HepG2 (cell line): ENCODE measurements around the gene SEMA3F. TPM values are rescaled to one million over a fixed set of nuclear protein-coding genes. Genes with fewer than 3 reads are reported as not detected.

Source experiments
- CEBPG ChIP-seq: IDR thresholded peaks from 2 replicates; pipeline ENCODE4 v1.6.1; 2016
- FIP1L1 ChIP-seq: fragments of 200-400 bp; formaldehyde crosslinking; IDR thresholded peaks from 2 replicates; pipeline ENCODE4 v1.6.1; 2018; ENCODE audit warnings: low read depth, mild to moderate bottlenecking, low read length, moderate library complexity, borderline replicate concordance; ENCODE audit not compliant: insufficient read depth
- HES4 ChIP-seq: sonication (generic); formaldehyde crosslinking; IDR thresholded peaks from 2 replicates; pipeline ENCODE4 v1.9.0; 2021; ENCODE audit warnings: mild to moderate bottlenecking, missing genetic modification reagents, borderline replicate concordance
- HNRNPL ChIP-seq: fragments of 200-400 bp; formaldehyde crosslinking; IDR thresholded peaks from 2 replicates; pipeline ENCODE4 v1.6.1; 2017; ENCODE audit warnings: mild to moderate bottlenecking, low read depth, low read length
- MAFK ChIP-seq, 2 experiments: IDR thresholded peaks in 1 of 2; conservative IDR thresholded peaks in 1 of 2; 2 replicates each; pipeline ENCODE4 v1.6.1; 2011; ENCODE audit warnings: improper control_type of control experiment in 2 of 2, low read length in 2 of 2
- MZF1 ChIP-seq: sonication (generic); formaldehyde crosslinking; IDR thresholded peaks from 2 replicates; pipeline ENCODE4 v1.8.1; 2023; ENCODE audit warnings: mild to moderate bottlenecking, missing genetic modification reagents, borderline replicate concordance
- NBN ChIP-seq: fragments of 450-650 bp; conservative IDR thresholded peaks from 2 replicates; pipeline ENCODE4 v1.6.1; 2017
- PCBP2 ChIP-seq: fragments of 200-400 bp; formaldehyde crosslinking; optimal IDR thresholded peaks from 2 replicates; pipeline ENCODE3; 2018; ENCODE audit warnings: low read length, low read depth; ENCODE audit not compliant: poor library complexity, severe bottlenecking
- PITX1 ChIP-seq: sonication (generic); formaldehyde crosslinking; IDR thresholded peaks from 2 replicates; pipeline ENCODE4 v1.5.1; 2020; ENCODE audit warnings: mild to moderate bottlenecking, missing genetic modification reagents
- RFXAP ChIP-seq: sonication (generic); formaldehyde crosslinking; IDR thresholded peaks from 2 replicates; pipeline ENCODE4 v1.4.0; 2020; ENCODE audit warnings: missing genetic modification reagents, borderline replicate concordance
- TARDBP ChIP-seq: sonication (generic); formaldehyde crosslinking; IDR thresholded peaks from 2 replicates; pipeline ENCODE4 v1.8.0; 2022; ENCODE audit warnings: mild to moderate bottlenecking, missing genetic modification reagents
- TGIF2 ChIP-seq: IDR thresholded peaks from 2 replicates; pipeline ENCODE4 v1.6.1; 2016; ENCODE audit warnings: control low read depth, missing compliant biosample characterization
- ZNF343 ChIP-seq: sonication (generic); formaldehyde crosslinking; IDR thresholded peaks from 2 replicates; pipeline ENCODE4 v1.4.0; 2020; ENCODE audit warnings: mild to moderate bottlenecking, missing genetic modification reagents
- ZNF562 ChIP-seq: sonication (generic); formaldehyde crosslinking; IDR thresholded peaks from 2 replicates; pipeline ENCODE4 v1.8.0; 2022; ENCODE audit warnings: missing genetic modification reagents, borderline replicate concordance
- ZNF75D ChIP-seq: sonication (generic); formaldehyde crosslinking; IDR thresholded peaks from 2 replicates; pipeline ENCODE4 v1.8.1; 2023; ENCODE audit warnings: missing genetic modification reagents, mild to moderate bottlenecking, borderline replicate concordance
- polyA plus RNA-seq, 8 experiments: library from polyadenylated mRNA; depleted of rRNA in 3 of 8; stranded (reverse) in 7 of 8; unstranded in 1 of 8; fragments of >200 nt; fragmentation: Illumina TruSeq in 4 of 8; extraction: Trizol in 4 of 8; gene quantifications; 2 replicates each; pipeline versions ENCODE4 v1.2.1 to v1.2.3, GENCODE V29; 2011 to 2016; ENCODE audit warnings: low read depth in 4 of 8, missing spikeins in 1 of 8, mixed read lengths in 1 of 8; ENCODE audit not compliant: insufficient read depth in 1 of 8
- total RNA-seq, 5 experiments: library from RNA; depleted of rRNA; stranded (reverse); fragments of >200 nt; fragmentation: Illumina TruSeq; extraction: Trizol; gene quantifications; 2 replicates each; pipeline ENCODE4 v1.2.3, GENCODE V29; 2016; ENCODE audit warnings: low read depth in 1 of 5
- TF ChIP-seq, protein P1 (sequence below): sonication (generic); formaldehyde crosslinking; IDR thresholded peaks from 2 replicates; pipeline ENCODE4 v1.4.0; 2020; ENCODE audit warnings: missing genetic modification reagents, low read depth, mild to moderate bottlenecking, borderline replicate concordance
- TF ChIP-seq, protein P2 (sequence below): sonication (generic); formaldehyde crosslinking; IDR thresholded peaks from 2 replicates; pipeline ENCODE4 v1.4.0; 2020; ENCODE audit warnings: mild to moderate bottlenecking, missing genetic modification reagents
- TF ChIP-seq, protein P3 (sequence below): sonication (generic); formaldehyde crosslinking; IDR thresholded peaks from 2 replicates; pipeline ENCODE4 v1.9.0; 2021; ENCODE audit warnings: missing genetic modification reagents, borderline replicate concordance
- TF ChIP-seq, protein P4 (sequence below): sonication (generic); formaldehyde crosslinking; IDR thresholded peaks from 2 replicates; pipeline ENCODE4 v1.9.0; 2021; ENCODE audit warnings: mild to moderate bottlenecking, missing genetic modification reagents

The SEMA3F gene
- total and polyA plus RNA-seq, 2 of the 13 experiments (the other 11 are each of a cell fraction or from before 2014, with no cell fraction given) = 7.6 to 17.2 TPM

DNA sequence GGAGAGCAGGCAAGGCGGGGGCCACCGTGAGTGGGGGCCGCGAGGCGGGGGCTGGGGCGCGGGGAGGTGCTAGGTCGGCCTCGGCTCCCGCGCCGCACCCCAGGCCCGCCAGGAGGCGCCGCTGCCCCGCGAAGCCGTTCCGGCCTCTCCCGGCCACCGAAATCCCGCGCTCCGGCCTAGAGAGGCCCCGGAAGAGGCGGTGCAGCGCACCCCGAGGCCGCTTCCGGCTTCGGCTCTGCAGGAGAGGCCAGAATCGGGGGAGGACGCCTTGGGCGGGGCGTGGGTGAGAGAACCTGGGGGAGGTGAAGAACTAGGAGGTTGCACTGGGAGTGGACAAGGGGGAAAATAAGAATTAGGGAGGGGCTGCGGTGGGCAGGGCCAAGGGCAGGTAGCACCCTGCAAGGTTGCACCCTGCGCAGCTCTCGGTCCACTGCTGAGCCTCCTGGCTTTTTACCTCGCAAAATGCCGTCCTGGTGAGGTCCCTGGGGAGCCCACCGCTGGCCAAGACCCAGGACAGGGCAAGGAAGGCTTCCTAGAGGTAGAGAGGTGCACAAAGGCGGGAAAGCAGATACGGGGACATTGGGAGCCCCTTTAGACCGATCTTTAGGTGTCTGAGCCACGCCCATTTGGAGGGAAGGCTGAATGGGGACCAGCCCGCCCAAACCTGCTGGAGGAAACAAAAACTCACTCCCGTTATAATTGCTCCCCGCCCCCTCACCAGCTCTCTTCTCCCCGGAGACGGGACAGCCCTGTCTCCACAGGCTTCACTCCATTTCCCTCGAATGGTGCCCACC is 72.5 kb downstream of the SEMA3F start (continued):
- TF ChIP-seq ZNF75D (CRISPR knock-in tag) (no peak), TARDBP (peak; percentile 75; the same call in 1 of the 2 replicates), MZF1 (CRISPR knock-in tag) (no peak), PCBP2 (no peak), PITX1 (CRISPR knock-in tag) (peak; percentile 62; the same call in 1 of the 2 replicates), HES4 (CRISPR knock-in tag) (no peak), MAFK (conservative IDR thresholded peaks at IDR 0.05 in 1 of 2, IDR thresholded peaks at IDR 0.05 in 1 of 2; ENCODE audit: low read length in 2 of 2) (no peak), RFXAP (CRISPR knock-in tag) (peak; percentile 71), ZNF562 (CRISPR knock-in tag) (no peak), FIP1L1 (no peak), HNRNPL (no peak), CEBPG (CRISPR knock-in tag) (no peak), NBN (no peak), ZNF343 (0 out of 2 replicates have a peak, but pooled peaks have one; percentile 49), TGIF2 (CRISPR knock-in tag) (peak; percentile 87)
- TF ChIP-seq, protein P1, sequence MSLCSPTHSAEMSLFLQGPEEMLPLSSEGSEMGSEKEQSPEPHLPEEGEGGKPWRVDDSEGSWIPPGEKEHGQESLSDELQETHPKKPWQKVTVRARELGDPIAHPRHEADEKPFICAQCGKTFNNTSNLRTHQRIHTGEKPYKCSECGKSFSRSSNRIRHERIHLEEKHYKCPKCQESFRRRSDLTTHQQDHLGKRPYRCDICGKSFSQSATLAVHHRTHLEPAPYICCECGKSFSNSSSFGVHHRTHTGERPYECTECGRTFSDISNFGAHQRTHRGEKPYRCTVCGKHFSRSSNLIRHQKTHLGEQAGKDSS (CRISPR knock-in tag) = peak; percentile 76; the same call in 1 of the 2 replicates
- TF ChIP-seq, protein P2, sequence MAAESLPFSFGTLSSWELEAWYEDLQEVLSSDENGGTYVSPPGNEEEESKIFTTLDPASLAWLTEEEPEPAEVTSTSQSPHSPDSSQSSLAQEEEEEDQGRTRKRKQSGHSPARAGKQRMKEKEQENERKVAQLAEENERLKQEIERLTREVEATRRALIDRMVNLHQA (CRISPR knock-in tag) = no peak
- TF ChIP-seq, protein P3, sequence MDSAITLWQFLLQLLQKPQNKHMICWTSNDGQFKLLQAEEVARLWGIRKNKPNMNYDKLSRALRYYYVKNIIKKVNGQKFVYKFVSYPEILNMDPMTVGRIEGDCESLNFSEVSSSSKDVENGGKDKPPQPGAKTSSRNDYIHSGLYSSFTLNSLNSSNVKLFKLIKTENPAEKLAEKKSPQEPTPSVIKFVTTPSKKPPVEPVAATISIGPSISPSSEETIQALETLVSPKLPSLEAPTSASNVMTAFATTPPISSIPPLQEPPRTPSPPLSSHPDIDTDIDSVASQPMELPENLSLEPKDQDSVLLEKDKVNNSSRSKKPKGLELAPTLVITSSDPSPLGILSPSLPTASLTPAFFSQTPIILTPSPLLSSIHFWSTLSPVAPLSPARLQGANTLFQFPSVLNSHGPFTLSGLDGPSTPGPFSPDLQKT (CRISPR knock-in tag) = no peak
- TF ChIP-seq, protein P4, sequence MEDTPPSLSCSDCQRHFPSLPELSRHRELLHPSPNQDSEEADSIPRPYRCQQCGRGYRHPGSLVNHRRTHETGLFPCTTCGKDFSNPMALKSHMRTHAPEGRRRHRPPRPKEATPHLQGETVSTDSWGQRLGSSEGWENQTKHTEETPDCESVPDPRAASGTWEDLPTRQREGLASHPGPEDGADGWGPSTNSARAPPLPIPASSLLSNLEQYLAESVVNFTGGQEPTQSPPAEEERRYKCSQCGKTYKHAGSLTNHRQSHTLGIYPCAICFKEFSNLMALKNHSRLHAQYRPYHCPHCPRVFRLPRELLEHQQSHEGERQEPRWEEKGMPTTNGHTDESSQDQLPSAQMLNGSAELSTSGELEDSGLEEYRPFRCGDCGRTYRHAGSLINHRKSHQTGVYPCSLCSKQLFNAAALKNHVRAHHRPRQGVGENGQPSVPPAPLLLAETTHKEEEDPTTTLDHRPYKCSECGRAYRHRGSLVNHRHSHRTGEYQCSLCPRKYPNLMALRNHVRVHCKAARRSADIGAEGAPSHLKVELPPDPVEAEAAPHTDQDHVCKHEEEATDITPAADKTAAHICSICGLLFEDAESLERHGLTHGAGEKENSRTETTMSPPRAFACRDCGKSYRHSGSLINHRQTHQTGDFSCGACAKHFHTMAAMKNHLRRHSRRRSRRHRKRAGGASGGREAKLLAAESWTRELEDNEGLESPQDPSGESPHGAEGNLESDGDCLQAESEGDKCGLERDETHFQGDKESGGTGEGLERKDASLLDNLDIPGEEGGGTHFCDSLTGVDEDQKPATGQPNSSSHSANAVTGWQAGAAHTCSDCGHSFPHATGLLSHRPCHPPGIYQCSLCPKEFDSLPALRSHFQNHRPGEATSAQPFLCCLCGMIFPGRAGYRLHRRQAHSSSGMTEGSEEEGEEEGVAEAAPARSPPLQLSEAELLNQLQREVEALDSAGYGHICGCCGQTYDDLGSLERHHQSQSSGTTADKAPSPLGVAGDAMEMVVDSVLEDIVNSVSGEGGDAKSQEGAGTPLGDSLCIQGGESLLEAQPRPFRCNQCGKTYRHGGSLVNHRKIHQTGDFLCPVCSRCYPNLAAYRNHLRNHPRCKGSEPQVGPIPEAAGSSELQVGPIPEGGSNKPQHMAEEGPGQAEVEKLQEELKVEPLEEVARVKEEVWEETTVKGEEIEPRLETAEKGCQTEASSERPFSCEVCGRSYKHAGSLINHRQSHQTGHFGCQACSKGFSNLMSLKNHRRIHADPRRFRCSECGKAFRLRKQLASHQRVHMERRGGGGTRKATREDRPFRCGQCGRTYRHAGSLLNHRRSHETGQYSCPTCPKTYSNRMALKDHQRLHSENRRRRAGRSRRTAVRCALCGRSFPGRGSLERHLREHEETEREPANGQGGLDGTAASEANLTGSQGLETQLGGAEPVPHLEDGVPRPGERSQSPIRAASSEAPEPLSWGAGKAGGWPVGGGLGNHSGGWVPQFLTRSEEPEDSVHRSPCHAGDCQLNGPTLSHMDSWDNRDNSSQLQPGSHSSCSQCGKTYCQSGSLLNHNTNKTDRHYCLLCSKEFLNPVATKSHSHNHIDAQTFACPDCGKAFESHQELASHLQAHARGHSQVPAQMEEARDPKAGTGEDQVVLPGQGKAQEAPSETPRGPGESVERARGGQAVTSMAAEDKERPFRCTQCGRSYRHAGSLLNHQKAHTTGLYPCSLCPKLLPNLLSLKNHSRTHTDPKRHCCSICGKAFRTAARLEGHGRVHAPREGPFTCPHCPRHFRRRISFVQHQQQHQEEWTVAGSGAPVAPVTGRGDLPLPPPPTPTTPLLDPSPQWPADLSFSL = no peak
